ENCODE results near the gene CCN6.
"Not testable (repeated sequence)": the region's sequence is repeated elsewhere in the genome, so short reads cannot be mapped to it uniquely, and the experiment has no call there.

The CCN6 gene

DNA sequence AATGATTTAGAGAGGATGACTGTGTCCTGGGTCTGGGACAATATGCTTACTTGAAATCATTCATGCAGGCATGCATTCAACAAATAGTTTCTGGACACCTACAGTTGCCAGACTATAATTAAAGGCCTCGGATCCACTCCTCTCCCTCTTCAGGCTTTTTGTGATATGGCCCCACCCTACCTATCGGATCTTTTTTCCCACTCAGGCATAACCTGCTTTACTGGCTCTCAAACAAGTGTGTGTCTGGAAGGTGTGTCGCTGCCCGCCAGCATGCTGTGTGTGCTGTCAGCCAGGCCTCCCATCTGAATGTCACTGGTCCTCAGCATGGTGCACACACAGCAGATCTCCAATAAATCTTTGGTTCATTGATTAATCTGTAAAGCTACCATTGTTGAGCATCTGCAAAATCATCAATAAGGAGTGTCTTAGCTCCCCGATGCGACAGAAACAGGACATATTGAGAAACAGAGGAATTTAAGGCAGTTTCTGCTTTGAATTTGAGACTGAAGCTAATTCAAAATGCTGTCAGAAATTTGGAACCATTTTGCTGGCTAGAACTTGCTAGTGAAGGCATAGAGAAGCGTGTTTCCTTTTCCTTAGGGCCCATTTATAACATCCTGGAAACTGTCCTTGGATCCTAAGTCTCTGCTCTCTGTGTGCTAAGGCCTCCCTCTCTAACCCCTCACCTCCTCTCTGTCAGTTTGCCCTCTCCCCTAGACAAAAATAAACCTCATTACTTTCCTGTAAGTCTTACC, 23.5 kb upstream of the CCN6 start:
- no peak for DNase-seq

DNA sequence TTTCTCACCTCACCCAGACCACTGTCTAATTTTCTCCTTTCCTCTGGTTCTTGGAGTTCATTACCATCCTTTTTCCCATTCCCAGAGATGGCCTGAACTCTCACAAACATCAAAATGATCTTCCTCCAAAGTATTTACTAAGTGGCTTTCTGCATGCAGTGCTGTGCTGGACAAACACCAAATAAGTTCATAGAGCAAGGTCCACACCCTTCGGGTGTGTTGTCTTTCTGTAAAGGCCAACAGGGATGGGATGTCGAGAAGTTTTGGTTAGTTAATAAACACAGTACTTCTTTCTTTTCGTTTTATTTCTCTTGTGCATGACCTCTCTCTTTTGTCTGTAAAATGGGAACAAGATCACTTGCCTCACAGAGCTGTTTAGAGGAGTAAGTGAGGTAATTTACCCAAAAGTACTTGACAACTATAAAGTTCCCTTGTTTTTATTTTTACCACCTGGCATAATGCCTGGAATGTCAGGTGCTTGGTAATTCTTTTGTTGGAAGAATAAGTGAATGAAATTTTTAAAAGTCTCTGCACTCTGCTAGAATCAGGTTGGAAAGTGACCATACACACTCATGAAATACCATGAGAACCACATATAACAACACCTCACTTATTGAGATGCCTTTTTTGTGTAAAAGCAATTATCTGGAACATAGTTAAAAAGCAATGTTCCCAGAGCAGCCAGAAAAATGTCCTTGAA, 22.8 kb upstream of the CCN6 start:
- DNase-seq = no peak

DNA sequence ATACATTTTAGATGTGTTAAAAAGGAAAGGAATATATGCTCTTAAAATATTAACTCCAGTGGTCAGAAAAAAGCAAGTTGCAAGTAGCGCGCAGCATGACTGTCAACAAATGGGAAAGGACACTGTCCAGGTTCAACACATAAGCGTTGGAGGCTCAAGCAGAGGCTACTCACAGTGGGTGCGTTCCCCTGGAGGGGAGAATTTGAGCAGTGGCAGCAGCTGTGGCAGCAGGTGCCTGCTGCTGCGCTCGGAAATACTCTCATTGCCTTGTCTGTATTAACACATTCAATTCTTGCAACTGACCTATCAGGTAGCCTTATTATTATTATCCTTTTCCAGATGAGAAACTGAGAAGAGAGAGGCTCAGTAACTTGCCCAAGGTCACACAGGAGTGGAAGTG, 21.9 kb upstream of the CCN6 start:
- no peak for DNase-seq

DNA sequence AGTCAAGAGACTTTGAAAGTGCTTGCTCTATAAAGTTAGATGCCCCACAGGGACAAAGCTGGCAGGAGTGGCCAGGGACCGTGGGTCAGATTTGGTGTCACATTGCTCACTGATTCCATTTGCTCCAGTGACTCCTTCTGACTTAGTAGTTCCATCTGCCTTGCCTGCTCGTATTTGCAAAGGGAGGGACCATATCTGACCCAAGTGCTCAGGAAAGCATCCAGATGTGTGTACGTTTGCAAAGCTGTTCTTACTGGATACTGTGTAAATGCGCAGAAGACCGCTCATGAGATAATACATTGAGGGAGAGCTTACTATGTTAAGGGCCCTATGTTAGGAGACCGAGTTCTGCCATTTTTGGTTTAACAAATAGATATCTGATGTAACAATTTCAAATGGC, 21.2 kb upstream of the CCN6 start:
- no peak for DNase-seq

DNA sequence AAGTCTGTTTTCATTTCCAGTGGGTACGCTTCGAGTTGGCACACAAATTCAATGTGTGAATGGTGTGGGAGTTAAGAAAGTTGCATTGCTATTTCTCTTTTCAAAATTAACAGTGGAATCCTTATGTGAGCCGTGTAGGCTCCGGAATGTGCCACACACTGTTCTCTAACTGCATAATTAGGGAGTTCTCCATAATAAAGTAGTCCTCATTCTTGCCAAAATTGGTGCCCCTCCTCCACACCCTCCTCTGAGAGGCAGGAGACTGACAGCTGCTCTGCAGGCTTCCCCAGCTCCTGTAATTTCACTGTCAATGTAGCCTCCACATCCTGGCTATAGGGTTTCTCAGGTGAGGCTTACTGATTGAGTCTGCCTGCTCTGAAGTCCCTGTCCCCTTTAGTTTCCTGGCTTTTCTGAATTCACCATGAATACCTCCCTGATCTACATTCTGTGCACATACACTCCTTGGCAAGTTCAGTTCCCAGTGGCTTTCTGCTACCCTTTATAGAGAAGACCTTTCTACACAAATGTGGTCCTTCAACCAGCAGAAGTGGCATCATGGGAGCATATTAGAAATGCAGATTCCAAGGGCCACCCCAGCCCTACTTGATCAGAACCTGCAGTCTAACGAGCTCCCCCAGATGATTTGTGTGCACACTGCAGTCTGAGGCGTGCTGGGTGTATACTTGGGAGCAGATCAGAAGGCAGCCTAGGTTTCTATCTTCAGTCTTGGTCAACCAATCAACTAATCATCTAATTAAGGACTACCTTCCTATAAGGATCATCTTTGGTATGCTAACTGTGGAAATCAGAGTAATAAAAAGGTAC, 19.9 kb upstream of the CCN6 start:
- DNase-seq = no peak

DNA sequence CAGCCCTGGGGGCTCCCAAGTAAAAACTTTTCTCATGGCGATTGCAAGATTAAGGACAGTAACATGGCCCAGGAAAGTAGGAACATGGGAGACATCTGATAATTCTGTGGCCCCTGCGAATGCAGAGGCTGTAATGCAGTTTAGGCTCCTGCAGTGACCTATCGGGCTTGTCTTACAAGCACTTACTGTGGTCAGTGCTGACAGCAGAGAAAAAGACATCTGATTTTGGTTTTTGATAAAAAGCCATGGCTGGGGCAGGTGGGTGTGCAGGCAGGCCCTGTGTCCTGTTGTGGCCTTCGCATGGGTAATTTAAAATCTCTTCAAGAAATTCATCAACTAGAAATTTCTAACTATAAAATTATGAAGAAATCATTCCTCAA, 19.3 kb upstream of the CCN6 start:
- DNase-seq = no peak

DNA sequence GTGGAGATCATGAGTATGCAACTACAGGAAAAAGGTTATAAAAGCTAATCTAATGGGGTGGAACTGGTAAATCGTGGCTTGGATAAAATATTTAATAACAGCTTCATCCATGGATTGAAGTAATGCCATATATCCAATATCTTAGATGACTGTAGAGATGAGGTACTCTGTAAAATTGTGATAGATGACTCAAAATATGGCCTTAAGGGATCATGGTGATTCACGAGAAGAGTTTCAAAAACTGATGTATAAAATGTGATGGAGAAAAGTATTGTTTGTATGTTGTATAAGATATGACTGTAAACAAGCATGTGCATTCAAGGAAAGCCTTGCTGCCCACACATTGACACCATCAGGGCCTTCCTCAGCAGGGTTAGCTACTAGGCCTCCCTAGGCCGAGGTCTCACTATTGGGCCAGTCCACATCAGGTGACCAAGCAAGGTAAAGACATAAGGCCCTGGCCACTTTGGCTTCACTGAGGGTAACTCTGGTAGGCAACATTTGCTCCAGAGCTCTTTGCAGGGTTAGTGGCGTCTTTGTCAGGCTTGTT, 17.7 kb upstream of the CCN6 start:
- no peak for DNase-seq

DNA sequence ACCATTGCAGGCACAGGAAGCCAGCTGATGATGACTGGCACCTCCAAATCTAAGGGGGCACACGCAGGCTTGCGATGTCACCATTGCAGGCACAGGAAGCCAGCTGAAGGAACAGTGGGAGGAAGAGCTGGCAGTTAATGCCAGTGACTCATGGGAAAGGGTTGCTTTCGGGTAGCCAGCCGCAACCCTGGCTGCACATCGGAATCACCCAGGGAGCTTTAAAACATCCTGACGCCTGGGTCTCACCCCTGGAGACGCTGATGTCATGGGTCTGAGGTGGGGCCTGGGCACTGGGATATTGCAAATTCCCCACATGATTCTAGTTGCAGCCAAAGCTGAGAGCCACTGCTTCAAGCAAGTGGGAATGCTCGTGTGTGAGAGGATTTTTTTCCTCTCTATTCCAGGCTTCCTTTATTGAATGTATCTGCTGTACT, 16.1 kb upstream of the CCN6 start:
- peak; percentile 98 for DNase-seq

DNA sequence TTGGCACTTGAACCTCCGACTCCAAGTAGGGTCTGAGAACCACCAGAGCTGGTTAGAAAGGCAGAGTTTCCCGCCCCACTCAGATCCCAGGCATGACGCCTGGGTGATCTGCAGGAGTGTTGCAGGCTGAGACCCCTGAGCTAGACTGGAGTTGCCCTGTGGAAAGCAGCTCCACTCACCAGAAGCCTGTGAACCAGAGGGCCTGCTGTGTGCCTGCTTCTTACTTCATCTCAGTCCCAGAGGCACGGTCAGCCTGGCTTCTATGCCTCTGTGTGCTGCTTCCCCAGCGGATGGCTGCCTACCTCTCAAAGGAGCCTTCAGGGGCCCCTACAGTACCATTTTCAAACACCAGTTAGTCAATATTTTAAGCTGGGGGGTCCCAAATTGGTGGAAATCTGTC, 15.6 kb upstream of the CCN6 start:
- no peak for DNase-seq

DNA sequence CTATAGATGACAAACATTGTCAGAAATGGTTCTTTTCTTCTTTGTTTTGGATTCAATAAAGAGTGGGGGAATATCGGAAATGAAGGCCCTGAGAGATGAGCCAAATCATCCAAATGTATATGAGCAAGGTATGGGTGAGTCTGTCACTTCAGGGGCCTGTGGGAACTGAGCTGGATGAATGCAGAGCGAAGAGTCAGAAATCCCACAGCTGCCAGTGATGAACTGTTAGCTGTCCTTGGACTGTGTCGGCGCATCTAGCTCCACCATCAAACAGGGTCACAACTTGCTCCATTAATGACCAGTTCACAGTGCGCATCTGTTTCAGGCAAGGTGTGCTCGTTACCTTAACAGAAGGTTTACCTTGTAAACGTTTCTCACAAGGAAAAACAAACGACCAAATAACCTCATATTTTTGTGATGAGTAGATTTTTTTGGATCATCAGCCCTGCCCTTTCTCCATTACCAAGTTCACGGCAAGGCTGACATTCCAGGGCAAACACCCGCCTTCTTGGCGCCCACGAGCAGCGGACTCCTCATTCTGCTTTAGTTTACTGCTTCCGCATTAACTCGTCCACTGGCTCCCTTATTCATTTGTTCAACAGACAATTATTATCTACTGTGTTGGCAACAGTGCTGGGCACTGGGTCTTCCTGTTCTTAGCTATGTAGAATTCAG, 15.0 kb upstream of the CCN6 start:
- DNase-seq = peak; percentile 67

DNA sequence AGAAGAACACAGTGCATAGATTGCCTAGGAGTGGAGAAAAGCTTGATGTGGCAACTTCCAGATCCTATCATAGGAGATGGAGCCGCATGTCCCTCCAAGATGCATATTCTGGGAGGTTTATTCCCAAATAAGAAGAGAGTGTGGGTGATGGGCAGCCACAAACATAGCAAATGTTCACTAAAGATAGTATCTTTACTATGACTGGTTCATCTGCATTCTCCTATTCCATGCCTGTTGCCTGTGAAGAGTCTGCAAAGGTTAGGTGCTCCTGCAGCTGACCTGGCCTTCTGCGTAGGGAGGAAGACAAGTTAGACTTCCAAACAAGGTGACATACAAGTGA, 14.5 kb upstream of the CCN6 start:
- no peak for DNase-seq

DNA sequence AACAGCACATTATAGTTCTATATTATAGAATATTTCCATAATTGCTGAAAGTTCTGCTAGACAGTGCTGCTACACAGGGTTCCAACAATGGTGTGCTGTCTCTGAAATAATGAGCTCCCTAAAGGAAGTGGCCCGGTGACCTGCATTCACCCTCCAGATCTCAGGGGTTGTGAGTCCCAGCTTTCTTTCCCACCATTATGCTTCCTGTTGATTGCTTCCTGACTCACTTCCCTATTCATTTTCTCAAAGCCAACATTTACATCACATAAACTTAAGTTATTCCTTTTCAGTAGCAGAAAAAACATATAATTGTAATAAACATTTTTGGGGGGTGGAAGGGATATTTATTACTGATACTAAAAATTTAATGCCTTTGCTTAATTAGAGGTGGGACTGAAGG, 12.9 kb upstream of the CCN6 start:
- DNase-seq = peak; percentile 40

DNA sequence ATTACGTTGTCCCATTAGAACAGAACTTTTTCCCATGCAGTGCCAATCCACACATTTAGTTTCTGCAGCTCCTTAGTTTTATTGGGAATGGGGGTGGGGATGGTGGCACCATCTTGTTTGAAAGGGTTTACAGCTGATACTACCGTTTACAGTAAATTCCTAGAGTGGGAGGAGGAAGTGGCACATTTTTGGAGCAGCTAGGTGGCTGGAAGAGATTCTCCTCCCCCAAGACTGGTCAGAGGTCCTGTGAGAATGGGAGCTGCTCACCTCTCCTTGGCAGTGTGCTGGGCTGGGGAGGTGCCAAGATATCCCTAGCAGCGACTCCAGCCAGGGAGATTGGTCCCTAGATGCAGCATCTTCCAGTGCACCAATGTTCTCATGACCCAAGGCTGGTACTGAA, 12.4 kb upstream of the CCN6 start:
- no peak for DNase-seq

DNA sequence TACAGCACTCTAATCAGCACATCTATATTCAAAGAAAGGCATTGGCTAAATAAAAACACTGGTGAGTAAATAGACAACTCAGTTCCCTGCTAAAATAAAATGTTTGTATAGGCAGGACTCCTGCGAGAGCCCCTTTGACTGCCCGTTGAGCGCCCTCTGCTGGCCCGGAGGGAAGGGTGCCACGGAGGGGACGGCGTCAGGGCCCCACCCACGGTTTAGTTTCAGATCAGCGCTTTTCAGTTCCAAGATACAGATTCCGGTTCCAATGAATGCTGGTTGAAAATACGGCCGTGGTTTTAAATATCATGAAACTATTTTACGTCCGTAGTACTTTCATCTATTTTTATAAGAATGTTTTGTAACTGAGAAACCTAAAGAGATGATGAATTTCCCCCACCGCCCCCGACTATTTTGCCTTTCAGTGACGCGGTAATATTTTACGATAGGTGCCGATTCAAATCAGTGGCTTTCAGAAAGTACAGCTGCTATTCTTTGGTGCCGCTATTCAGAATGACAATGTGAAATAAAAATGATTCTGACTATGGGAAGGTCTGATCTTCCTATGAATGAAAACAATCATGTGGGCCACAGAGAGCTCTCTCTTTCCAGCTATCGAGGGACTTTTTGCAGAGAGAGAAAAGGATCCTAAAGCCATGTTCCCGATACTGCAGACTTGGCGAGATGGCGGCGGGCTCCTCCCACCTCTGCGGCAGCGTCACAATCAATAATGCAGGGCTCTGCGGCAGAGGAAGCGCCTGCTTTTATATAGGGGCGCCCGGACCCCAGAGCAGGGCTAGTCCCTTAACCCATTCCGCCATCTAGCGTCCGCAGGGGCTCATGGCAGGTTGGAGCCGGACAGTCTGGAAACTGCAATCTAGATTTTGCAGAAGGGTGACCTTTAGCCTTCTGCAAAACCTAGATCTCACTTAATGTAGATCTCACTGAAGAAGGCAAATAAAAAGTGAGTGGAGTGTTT, 10.6 kb upstream of the CCN6 start:
- peak; percentile 95 for DNase-seq

DNA sequence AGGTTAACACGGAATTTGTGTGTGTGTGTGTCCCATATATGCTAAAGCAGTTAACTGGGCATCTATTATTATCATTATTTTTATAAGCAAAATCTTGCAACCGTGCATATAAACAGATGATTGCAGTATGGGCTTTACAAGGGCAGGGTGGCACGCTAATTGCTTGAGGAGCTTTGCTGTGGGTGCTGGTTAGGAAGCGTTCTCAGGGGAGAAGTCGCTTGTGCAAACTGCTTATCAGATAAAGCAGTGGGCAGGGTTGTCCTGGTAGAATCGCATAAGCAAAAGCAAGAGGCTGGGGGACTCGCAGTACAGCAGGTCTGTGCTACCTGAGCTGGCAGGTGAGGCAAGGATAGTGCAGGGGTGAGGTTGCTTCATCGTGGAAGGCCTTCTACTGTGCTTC, 9.7 kb upstream of the CCN6 start:
- no peak for DNase-seq

DNA sequence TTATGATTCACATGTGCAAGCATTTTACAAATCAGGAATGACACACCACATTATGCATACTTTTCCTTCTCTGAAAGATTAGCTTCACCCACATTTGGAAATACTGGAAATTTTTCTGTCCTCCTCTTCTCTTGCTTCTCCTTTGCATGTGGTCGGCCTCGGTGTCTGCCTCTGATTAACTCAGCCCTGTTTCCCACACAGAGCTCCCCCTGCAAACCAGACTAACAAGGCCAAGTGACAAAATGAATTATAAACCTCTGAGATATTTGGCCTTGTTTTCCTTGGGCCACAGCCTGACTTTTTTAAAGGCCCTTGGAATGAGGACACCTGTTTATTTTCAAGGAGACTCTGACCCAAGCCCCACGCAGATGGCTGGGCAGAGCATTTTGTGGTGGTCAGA, 9.0 kb upstream of the CCN6 start:
- DNase-seq = peak; percentile 93

DNA sequence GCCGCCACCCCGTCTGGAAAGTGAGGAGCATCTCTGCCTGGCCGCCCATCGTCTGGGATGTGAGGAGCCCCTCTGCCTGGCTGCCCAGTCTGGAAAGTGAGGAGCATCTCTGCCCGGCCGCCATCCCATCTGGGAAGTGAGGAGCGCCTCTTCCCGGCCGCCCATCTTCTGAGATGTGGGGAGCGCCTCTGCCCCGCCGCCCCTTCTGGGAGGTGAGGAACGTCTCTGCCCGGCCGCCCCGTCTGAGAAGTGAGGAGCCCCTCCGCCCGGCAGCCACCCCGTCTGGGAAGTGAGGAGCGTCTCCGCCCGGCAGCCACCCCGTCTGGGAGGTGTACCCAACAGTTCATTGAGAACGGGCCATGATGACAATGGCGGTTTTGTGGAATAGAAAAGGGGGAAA, 6.4 kb upstream of the CCN6 start:
- not testable (repeated sequence) for DNase-seq

DNA sequence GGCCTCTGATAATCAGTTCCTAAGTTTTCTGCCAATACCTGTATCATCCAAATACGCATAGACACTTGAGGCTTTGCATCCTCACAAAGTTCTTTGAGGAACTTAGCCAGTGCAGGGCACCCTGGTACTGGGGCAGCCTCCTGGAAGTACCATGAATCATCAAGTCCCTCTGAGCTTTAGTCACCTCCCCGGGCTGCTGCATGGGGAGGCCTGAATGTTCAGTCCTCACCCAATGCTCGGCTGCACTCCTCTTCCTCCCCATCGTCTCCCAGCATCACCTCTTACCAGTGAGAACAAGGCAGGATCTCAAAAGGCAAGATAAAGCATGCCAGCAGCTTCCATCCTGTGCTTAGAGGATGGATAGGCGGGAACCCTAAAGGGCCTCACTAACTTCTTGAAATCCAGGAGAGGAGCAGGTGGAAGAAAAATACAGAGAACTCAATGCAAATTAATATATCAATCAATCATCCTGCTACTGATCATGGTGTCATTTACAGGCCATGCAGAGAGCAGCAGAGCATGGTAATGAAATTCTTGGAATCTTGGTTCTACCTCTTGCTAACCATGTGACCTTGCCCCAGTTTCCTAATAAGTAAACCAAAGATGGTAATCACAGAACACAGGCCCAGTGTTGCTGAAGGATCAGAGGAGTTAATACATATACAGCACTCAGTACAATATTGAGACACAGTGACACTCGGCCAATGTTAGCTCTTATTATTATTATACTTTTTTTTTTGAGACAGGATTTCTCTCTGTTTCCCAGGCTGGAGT, 4.7 kb upstream of the CCN6 start:
- peak; percentile 60 for DNase-seq

DNA sequence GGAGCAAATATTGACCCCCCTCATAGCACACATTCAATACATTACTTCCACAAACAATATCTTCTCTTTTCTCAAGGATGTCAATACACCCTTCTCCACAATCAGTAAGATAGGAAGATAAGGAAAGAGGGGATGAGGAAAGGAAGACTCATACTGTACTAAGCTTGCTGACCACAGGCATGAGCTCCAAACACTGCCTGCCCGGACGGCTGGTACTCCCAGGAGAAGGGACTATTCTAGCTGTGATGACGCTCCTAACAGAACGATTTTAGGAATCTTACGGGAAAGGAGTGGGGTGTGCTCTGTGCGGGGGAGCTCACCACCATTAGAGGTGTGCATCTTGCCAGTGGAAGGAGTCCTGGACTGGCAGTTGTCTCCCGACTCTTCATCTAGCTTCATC, 3.9 kb upstream of the CCN6 start:
- DNase-seq = no peak

DNA sequence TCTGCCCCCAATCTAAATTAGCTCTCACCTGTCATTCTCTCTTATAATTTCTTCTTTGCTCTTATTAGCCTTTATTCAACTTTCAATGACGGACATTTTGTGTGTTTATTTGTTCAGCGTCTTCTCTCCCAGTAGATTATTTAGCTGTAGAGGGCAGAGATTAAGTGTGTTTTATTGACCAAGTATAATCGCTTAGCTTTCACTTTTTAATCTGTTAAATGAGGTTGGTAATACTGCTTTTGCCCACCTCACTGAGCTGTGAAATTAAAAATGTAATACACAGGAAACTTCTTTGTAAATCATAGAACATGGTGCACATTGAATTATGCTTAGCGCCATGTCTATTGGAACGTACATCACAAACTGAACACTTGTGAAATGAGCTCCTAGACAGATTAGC, 3.5 kb upstream of the CCN6 start:
- no peak for DNase-seq

DNA sequence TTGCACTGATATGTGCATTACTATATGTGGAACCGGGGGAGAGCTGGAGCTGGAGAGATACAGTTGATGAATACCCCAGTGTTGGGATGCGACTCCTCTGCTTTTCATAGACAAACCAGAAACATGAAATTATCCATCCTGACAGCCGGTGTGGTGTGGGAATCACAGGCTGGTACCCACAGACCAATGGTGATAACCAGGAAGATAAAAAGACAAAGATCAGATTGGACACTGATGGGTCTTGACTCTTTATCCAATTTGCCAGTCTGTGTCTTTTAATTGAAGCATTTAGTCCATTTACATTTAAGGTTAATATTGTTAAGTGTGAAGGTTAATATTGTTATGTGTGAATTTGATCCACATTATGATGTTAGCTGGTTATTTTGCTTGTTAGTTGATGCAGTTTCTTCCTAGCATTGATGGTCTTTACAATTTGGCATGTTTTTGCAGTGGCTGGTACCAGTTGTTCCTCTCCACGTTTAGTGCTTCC, 2.6 kb upstream of the CCN6 start:
- DNase-seq = not testable (repeated sequence)
